ENCODE measurements around the gene PKN2.
A peak's percentile ranks its signal among the peaks of the same experiment; 100 is the strongest.

The PKN2 gene

DNA sequence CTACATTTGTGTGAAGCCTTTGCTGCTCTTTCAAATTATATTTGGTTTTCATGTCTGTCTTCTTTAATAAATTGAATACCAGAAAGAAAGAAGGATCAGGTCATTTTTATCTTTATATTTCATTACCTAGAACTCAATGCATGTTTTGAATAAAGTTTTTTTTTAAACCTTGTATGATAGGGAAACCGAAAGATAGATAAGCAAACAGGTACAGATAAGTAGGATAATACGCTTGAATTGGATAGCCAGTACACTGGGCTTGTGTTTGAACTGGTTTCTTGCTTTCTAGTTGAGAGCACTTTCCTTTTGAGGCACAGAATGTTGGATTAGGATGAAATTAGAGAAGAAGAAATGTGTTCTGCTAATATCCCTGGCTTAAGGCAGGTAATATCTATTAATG is 46.9 kb downstream of the PKN2 start:
- H3K4me3 ChIP-seq (ENCODE audit: low read depth, low read length): no peak overlapping the region
- TF ChIP-seq, protein P1, sequence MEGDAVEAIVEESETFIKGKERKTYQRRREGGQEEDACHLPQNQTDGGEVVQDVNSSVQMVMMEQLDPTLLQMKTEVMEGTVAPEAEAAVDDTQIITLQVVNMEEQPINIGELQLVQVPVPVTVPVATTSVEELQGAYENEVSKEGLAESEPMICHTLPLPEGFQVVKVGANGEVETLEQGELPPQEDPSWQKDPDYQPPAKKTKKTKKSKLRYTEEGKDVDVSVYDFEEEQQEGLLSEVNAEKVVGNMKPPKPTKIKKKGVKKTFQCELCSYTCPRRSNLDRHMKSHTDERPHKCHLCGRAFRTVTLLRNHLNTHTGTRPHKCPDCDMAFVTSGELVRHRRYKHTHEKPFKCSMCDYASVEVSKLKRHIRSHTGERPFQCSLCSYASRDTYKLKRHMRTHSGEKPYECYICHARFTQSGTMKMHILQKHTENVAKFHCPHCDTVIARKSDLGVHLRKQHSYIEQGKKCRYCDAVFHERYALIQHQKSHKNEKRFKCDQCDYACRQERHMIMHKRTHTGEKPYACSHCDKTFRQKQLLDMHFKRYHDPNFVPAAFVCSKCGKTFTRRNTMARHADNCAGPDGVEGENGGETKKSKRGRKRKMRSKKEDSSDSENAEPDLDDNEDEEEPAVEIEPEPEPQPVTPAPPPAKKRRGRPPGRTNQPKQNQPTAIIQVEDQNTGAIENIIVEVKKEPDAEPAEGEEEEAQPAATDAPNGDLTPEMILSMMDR (IDR thresholded peaks at IDR 0.05; ENCODE audit: low read depth, low read length, missing control alignments): no peak
- no peak for DNase-seq (ENCODE audit: low read depth)

DNA sequence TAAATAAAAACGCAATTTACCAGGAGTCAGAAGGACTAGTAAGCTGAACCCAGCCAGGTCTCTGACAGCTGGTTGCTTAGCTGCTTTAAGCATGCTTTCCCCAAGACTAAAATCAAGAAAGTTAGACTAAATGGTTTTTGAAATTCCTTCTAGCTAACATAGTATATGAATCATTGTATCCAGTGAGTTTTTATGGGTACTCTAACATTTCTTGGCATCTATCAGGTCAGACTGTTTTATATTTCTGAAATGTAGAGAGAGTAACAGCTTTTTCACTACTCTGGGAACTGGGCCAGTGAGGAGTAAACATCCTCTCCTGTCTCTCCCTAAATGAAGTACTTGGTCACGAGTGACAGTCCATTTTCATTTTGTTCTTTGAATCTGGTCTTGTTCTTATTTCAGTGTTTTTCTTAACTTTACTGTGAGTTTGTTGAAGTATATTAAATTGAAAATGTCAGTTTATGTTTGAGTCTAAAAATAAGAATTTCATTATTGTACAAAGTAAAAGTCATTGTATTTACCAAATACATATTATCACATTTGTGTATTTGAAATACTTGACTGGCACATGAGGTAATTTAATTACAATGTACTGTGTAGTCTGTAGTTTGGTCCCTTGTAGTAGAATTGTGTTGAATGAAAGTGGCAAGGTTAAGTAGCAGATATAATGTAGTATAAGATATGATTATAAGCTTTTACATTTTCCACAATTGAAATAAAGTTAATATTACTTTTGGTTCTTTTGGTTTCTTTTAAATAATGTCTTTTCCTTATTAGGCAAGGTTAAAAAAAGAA is 47.6 kb downstream of the PKN2 start:
- H3K4me3 ChIP-seq (ENCODE audit: low read depth, low read length): no peak overlapping the region
- TF ChIP-seq, protein P1 (IDR thresholded peaks at IDR 0.05; ENCODE audit: low read depth, low read length, missing control alignments): no peak
- no peak for DNase-seq (ENCODE audit: low read depth)

DNA sequence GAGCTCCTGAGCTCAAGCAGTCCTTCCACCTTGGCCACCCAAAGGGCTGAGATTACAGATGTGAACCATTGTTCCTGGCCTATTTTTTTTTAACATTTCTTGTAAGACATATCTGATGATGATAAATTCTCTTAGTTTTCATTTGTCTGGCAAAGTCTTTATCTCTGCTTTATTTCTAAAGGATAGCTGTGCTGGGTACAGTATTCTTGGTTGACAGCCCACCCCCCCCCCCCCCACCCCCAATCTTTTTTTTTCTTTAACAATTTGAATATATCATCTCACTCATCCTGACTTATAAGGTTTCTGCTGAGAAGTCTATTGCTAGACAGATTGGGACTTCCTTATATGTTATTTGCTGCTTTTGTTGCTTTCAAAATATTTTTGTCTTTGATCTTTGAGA is 51.3 kb downstream of the PKN2 start:
- H3K4me3 ChIP-seq (ENCODE audit: low read depth, low read length): no peak overlapping the region
- DNase-seq (ENCODE audit: low read depth): no peak
- TF ChIP-seq, protein P1 (IDR thresholded peaks at IDR 0.05; ENCODE audit: low read depth, low read length, missing control alignments): no peak

DNA sequence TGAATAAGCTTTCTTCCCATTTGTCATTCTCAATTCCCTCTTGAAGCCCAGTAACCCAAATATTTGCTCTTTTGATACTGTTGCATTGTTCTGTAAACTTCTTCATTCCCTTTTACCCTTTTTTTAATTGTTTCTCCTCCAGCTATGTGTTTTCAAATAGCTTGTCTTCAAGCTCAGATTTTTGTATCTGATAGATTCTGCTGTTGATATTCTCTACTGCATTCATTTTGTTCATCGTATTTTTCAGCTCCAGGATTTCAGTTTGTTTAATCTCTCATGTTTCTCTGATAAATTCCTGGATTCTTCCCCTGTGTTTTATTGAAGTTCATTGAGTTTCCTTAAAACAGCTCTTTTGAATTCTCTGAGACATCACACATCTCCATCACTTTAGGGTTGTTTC is 51.8 kb downstream of the PKN2 start:
- no peak overlapping the region for H3K4me3 ChIP-seq (ENCODE audit: low read depth, low read length)
- TF ChIP-seq, protein P1 (IDR thresholded peaks at IDR 0.05; ENCODE audit: low read depth, low read length, missing control alignments): no peak
- DNase-seq (ENCODE audit: low read depth): no peak

DNA sequence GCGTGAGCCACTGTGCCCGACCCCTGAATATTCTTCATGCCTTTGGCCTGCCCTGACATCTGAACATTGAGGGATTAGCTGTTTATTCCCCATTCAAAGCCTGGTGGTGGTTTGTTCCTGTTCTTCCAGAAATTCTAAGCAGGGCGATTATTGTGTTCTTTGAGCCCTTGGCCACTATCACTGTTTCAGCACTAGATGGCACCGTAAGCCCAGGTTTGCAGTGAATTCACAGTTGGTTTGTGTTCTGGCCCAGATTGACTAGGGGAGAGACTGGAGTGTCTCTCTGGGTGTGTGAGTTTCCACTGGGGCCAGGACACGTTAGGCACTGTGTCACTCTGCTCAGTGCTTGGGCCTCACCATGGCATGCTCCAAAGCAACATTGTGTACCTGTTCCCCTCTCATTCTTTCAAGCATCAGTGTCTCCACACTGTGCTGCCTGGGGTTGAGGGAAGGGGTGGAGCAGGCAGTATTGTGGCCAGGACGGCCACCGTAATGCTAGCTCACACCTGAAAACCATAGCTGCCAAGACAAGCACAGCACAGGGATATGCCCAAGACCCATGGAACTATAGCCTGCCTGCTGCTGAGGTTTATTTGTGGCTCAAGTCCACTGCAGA is 52.7 kb downstream of the PKN2 start:
- H3K4me3 ChIP-seq (ENCODE audit: low read depth, low read length): no peak overlapping the region
- DNase-seq (ENCODE audit: low read depth): peak; percentile 5
- TF ChIP-seq, protein P1 (IDR thresholded peaks at IDR 0.05; ENCODE audit: low read depth, low read length, missing control alignments): peak; percentile 64

DNA sequence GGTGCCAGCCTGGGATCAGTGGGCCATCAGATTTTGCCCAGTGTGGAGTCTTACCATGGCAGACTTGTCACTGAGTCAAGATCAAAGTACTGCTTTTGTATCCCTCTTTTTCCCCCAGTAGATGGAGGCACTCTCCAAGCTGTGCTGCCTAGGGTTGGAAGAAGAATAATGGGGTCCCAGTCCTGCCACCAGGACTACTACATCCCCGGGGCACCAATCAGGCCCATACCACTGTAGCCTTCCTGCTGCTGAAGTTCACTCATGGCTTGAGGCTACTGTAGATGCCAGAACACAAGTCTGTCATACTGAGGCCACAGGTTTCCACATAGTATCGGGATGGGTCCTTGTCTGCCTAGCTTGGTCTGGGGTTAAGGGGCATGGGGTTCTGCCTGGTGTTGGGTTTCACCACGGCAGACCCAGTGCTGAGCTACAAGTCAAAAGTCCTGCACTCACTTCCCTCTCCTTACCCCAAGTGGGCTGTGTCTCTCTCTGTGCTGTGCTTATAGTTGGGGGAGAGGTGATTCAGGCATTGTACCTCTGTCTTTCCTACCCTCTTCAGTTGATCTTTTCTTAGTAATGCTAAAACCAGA is 53.4 kb downstream of the PKN2 start:
- DNase-seq (ENCODE audit: low read depth): no peak
- TF ChIP-seq, protein P1 (IDR thresholded peaks at IDR 0.05; ENCODE audit: low read depth, low read length, missing control alignments): no peak
- no peak overlapping the region for H3K4me3 ChIP-seq (ENCODE audit: low read depth, low read length)
